ENCODE data around the gene BCO1. TPM values are rescaled to one million over a fixed set of nuclear protein-coding genes. Genes with fewer than 3 reads are reported as not detected.
A peak's percentile ranks its signal among the peaks of the same experiment; 100 is the strongest.

The BCO1 gene
- total and polyA plus RNA-seq, 2 of the 4 experiments (the other 2 are of a cell fraction): not detected

- H3K23ac ChIP-seq (ENCODE audit: low read depth, low read length): peak overlapping the region; percentile 19
- H3K14ac ChIP-seq (replicated peaks; ENCODE audit: low read depth, low read length): no peak overlapping the region; the same call in 1 of the 2 replicates
- BruUV-seq (replicated peaks): no TSS peak
- H3K18ac ChIP-seq (ENCODE audit: low read depth, low read length): no peak overlapping the region
- no peak overlapping the region for H2BK5ac ChIP-seq (ENCODE audit: low read depth, low read length, poor library complexity, severe bottlenecking)
- intact Hi-C loops (cut with micrococcal nuclease) (no loop called here), dilution Hi-C loops (cut with HindIII; ENCODE audit: low sequenced_read_pairs, unreplicated experiment) (no loop called here), in situ Hi-C loops (cut with MboI; ENCODE audit: low sequenced_read_pairs) (no loop called here)
- H4K91ac ChIP-seq (ENCODE audit: insufficient read depth, low read depth, low read length): 0 out of 2 replicates have a peak overlapping the region, but pooled peaks have one; percentile 3
- H3K27me3 ChIP-seq (ENCODE audit: control insufficient read depth, insufficient read depth, low read length): no peaks in the 10 kb centered on the region
- 100% methylated on average over 2 of the region's 5 CpGs; no CpG with 5 or more reads in 1 of the 2 experiments for WGBS, 2 experiments (ENCODE audit: extremely low coverage in 2 of 2, insufficient read length in 1 of 2)
- ATAC-seq (ENCODE audit: low read depth): no peak
- H3K4me2 ChIP-seq (ENCODE audit: low read depth, low read length): no peak overlapping the region
- ChIA-PET POLR2A (ENCODE audit: unreplicated experiment) (no interaction called here), CTCF (no interaction called here)
- H4K8ac ChIP-seq (ENCODE audit: low read depth in 2 of 2, low read length in 2 of 2): no peak overlapping the region; a peak in 1 of 4 replicates
- H4K20me1 ChIP-seq (ENCODE audit: insufficient read depth, low read length): peaks cover 26% of the 10 kb centered on the region; the same call in 1 of the 2 replicates
- H2AFZ ChIP-seq (replicated peaks; ENCODE audit: low read length, poor library complexity): no peak overlapping the region
- H3K9ac ChIP-seq (ENCODE audit: low read depth, low read length): no peak overlapping the region
- no peak overlapping the region for H2AK5ac ChIP-seq (ENCODE audit: low read depth, low read length)
- no peak overlapping the region; the same call in 1 of the 2 replicates for H3K4ac ChIP-seq (ENCODE audit: low read depth, low read length)
- H2BK15ac ChIP-seq (ENCODE audit: low read depth, low read length): no peak overlapping the region
- no peak overlapping the region; the same call in 1 of the 2 replicates for H4K5ac ChIP-seq (ENCODE audit: low read depth, low read length)
- H2AK9ac ChIP-seq (replicated peaks; ENCODE audit: low read depth, low read length, poor library complexity): peak overlapping the region; percentile 43
- TF ChIP-seq BHLHE40 (IDR thresholded peaks at IDR 0.05; ENCODE audit: low read depth, low read length) (no peak), CHD1 (IDR thresholded peaks at IDR 0.05; ENCODE audit: low read depth, low read length) (no peak), CEBPB (IDR thresholded peaks at IDR 0.05; ENCODE audit: low read depth, low read length) (peak; percentile 65; the same call in 1 of the 2 replicates)
- no peak overlapping the region for H2BK120ac ChIP-seq (ENCODE audit: low read depth, low read length)
- no peaks in the 10 kb centered on the region for H3K9me3 ChIP-seq (ENCODE audit: control insufficient read depth, insufficient read depth, low read length)
- H3K4me1 ChIP-seq (ENCODE audit: control insufficient read depth, insufficient read depth, low read length): peaks cover 10% of the 10 kb centered on the region
- no peaks in the 10 kb centered on the region for H3K36me3 ChIP-seq (ENCODE audit: control insufficient read depth, insufficient read depth, low read length)
- peaks cover 17% of the 10 kb centered on the region for H3K9me1 ChIP-seq (ENCODE audit: insufficient read depth, low read length)
- no peak overlapping the region for H3K4me3 ChIP-seq (ENCODE audit: insufficient read depth, low read depth, low read length)
- H2BK20ac ChIP-seq (ENCODE audit: low read depth, low read length): no peak overlapping the region; the same call in 1 of the 2 replicates
- no peak overlapping the region for H3K56ac ChIP-seq (ENCODE audit: extremely low read depth, insufficient read depth, low read length)
- DNase-seq: no peak
- H3K27ac ChIP-seq (ENCODE audit: insufficient read depth, low read length): no peak overlapping the region
- H3K79me1 ChIP-seq (ENCODE audit: low read depth in 1 of 2, low read length in 2 of 2): peaks cover 24 to 67% of the 10 kb centered on the region in 2 experiments
Observed at GRCh38 chr16:81321536-81321935, 83.0 kb downstream of the BCO1 start.

Measured in IMR-90 (cell line).